ENCODE results near the gene ZNF462. TPM values are rescaled to one million over a fixed set of nuclear protein-coding genes. Genes with fewer than 3 reads are reported as not detected.

Gene ZNF462
- total and polyA plus RNA-seq, 4 donors: 0.35 to 2.1 (median 1.4) TPM

GRCh38 chr9:106936680-106937079 is 73.7 kb downstream of the ZNF462 start:
- DNase-seq (ENCODE audit: low spot score): no peak
- Histone ChIP-seq H3K27ac (ENCODE audit: low read depth in 1 of 2, low read length in 2 of 2) (no peak overlapping the region), H3K27me3 (ENCODE audit: control insufficient read depth in 4 of 4, insufficient read depth in 4 of 4, low read length in 3 of 4) (no peaks in the 10 kb centered on the region), H3K4me1 (ENCODE audit: control insufficient read depth in 4 of 4, insufficient read depth in 4 of 4, low read length in 3 of 4) (peaks cover 0 to 11% (median 7%) of the 10 kb centered on the region in 4 donors), H3K4me3 (ENCODE audit: low read depth in 1 of 3, low read length in 3 of 3) (no peak overlapping the region), H3K36me3 (ENCODE audit: control insufficient read depth in 4 of 4, insufficient read depth in 3 of 4, low read depth in 1 of 4, low read length in 3 of 4) (no peaks in the 10 kb centered on the region), H3K9me3 (ENCODE audit: control insufficient read depth in 4 of 4, low read length in 3 of 4) (no peaks in the 10 kb centered on the region), H3K9ac (ENCODE audit: low read depth in 1 of 2, low read length in 2 of 2) (no peak overlapping the region)
- WGBS: 96% methylated on average over 3 of the region's 3 CpGs
- no peak for TF ChIP-seq ATF3 (IDR thresholded peaks at IDR 0.05)
- TF ChIP-seq FOXA1 (IDR thresholded peaks at IDR 0.05): no peak
- no peak for TF ChIP-seq EGR1 (IDR thresholded peaks at IDR 0.05; ENCODE audit: low read depth in 2 of 2)
- TF ChIP-seq ZBTB33 (IDR thresholded peaks at IDR 0.05): no peak
- TF ChIP-seq NR2F2 (IDR thresholded peaks at IDR 0.05): no peak
- no peak for TF ChIP-seq JUND (IDR thresholded peaks at IDR 0.05)
- no peak for TF ChIP-seq HNF4G (IDR thresholded peaks at IDR 0.05)
- no peak for TF ChIP-seq MAX (IDR thresholded peaks at IDR 0.05)

GRCh38 chr9:106941916-106942315 is 79.0 kb downstream of the ZNF462 start:
- no peak overlapping the region for H3K4me3 ChIP-seq (ENCODE audit: low read depth in 1 of 3, low read length in 3 of 3)
- no peak for TF ChIP-seq REST (IDR thresholded peaks at IDR 0.05)
- no peak for TF ChIP-seq HNF4A (conservative IDR thresholded peaks at IDR 0.05)
- no peak for TF ChIP-seq SP1 (IDR thresholded peaks at IDR 0.05)
- TF ChIP-seq RXRA (IDR thresholded peaks at IDR 0.05): no peak
- no peak for TF ChIP-seq ZBTB33 (IDR thresholded peaks at IDR 0.05)
- no peak for TF ChIP-seq ATF3 (IDR thresholded peaks at IDR 0.05)
- no peak for TF ChIP-seq NR2F2 (IDR thresholded peaks at IDR 0.05)
- no peak for TF ChIP-seq MAX (IDR thresholded peaks at IDR 0.05)
- TF ChIP-seq HNF4G (IDR thresholded peaks at IDR 0.05): no peak
- no peak for TF ChIP-seq CTCF (IDR thresholded peaks at IDR 0.05; ENCODE audit: low read depth, low read length, missing input control)
- no peak for TF ChIP-seq TAF1 (conservative IDR thresholded peaks at IDR 0.05)
- TF ChIP-seq GABPA (IDR thresholded peaks at IDR 0.05 in 1 of 2, conservative IDR thresholded peaks at IDR 0.05 in 1 of 2): no peak
- TF ChIP-seq FOXA1 (IDR thresholded peaks at IDR 0.05): no peak
- no peak for TF ChIP-seq FOXA2 (IDR thresholded peaks at IDR 0.05)
- TF ChIP-seq EGR1 (IDR thresholded peaks at IDR 0.05; ENCODE audit: low read depth in 2 of 2): no peak
- no peak overlapping the region for H3K27ac ChIP-seq (ENCODE audit: low read depth in 1 of 2, low read length in 2 of 2)
- H3K9me3 ChIP-seq (ENCODE audit: control insufficient read depth in 4 of 4, low read length in 3 of 4): no peaks in the 10 kb centered on the region
- DNase-seq (ENCODE audit: low spot score): no peak
- 87% methylated on average over 2 of the region's 2 CpGs for WGBS
- H3K36me3 ChIP-seq (ENCODE audit: control insufficient read depth in 4 of 4, insufficient read depth in 3 of 4, low read depth in 1 of 4, low read length in 3 of 4): no peaks in the 10 kb centered on the region
- no peaks in the 10 kb centered on the region for H3K4me1 ChIP-seq (ENCODE audit: control insufficient read depth in 4 of 4, insufficient read depth in 4 of 4, low read length in 3 of 4)
- H3K9ac ChIP-seq (ENCODE audit: low read depth in 1 of 2, low read length in 2 of 2): no peak overlapping the region
- no peaks in the 10 kb centered on the region for H3K27me3 ChIP-seq (ENCODE audit: control insufficient read depth in 4 of 4, insufficient read depth in 4 of 4, low read length in 3 of 4)

Data from liver (tissue), 9 donors.